GM19193 (cell line): ENCODE measurements around the gene NPAS4.

Experiments used
- POLR2A ChIP-seq: IDR thresholded peaks from 4 replicates; pipeline ENCODE4 v1.6.1; 2011; ENCODE audit not compliant: insufficient read depth, insufficient read length; ENCODE audit errors: extremely low read depth

NPAS4 gene

GRCh38 chr11:66469441-66469840 lies 48.6 kb downstream of the NPAS4 start:
- TF ChIP-seq POLR2A, result no peak

DNA sequence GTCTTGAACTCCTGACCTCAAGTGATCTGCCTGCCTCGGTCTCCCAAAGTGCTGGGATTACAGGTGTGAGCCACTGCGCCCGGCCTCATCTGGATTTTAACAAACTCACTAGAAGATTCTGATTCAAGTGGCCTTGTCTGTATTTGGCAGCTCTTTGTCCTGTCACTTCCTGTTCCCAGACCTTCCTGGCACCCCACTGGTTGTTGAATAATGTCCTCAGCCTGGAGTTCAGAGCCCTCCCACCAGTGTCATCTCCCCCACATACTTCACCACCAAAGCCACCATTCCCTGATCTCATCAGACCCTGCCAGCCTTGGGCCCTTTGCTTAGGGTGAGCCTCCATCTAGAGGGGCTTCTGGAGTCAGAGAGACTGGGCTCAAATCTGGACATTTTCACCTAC lies 49.2 kb downstream of the NPAS4 start:
- TF ChIP-seq POLR2A, result no peak

DNA sequence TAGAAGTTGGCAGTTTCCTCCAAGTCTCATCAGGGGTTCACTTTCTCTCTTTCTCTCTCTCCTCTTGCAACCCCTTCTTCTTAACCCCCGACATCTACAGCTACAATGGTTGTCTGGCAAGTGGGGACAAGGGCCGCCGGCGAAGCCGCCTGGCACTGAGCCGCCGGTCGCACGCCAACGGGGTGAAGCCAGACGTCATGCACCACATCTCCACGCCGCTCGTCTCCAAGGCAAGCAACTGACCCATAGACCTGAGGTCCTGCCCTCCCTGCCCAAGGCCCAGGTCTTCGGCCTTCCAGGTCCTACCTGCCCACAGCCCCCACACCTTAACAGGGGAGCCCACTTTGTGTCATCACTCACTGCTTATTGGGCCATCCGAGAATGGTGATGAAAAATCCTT lies 50.3 kb downstream of the NPAS4 start:
- TF ChIP-seq POLR2A, result no peak

DNA sequence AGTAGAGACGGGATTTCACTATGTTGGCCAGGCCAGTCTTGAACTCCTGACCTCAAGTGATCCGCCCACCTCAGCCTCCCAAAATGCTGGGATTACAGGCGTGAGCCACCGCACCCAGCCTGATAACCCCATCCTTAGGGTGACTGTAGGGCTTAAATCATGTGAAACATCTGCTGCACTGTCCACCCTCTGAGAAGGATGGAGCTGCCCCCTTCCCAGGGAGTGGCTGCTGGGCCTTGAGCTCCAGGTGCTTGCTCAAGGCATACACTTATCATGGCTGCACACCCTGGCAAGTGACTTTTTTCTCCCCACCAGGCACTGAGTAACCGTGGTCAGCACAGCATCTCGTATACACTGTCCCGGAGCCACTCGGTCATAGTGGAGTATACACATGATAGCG lies 51.2 kb downstream of the NPAS4 start:
- TF ChIP-seq POLR2A, result no peak

DNA sequence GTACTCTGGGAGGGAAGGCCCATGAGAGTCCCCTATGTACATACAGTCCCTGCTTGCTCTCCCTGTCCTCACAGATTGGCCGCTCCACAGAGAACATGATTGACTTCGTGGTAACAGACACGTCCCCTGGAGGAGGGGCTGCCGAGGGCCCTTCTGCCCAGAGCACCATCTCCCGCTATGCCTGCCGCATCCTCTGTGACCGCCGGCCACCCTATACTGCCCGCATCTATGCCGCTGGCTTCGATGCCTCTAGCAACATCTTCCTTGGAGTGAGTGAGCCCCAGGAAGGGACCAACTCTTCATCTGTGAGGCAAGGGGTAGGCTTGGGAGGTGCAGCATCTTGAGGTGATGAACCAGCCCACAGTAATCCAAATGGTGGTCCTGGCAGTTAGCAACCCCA lies 52.3 kb downstream of the NPAS4 start:
- no peak for TF ChIP-seq POLR2A

DNA sequence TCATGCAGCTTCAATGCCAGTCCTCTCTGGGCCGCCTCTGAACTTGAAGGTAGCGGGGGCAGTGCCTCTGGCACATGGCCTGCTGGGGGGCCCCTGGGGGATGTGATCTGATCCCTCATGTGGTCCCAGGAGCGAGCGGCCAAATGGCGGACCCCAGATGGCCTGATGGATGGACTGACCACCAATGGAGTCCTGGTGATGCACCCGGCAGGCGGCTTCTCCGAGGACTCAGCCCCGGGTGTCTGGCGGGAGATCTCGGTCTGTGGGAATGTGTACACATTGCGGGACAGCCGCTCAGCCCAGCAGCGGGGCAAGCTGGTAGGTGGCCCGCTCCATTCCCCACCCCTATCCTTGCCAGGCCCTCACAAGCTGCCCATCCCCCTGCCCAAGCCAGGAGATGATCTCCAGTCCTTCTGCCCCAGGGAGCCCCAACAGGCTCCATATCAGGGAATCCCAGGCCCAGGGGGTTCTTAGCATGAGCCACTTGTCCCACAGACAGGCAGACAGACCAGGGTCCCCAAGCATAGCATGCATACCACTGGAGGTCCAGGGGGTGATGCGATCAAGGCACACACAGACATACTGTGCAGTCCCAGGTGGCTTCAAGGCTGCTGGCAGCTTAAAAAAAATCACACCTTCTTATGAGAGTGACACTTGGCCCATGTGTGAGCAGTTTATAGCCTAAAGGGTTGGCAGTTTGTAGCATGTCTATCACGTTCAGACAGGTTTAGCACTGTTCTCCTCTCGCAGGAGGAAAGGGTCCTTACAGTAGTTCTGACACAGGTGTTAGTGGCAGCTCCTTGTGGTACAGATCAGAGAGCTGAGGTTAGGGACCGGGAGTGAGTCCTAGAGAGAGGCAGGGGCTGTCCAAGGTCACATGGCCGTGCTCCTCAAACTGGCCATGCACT lies 53.0 kb downstream of the NPAS4 start:
- TF ChIP-seq POLR2A, result no peak

DNA sequence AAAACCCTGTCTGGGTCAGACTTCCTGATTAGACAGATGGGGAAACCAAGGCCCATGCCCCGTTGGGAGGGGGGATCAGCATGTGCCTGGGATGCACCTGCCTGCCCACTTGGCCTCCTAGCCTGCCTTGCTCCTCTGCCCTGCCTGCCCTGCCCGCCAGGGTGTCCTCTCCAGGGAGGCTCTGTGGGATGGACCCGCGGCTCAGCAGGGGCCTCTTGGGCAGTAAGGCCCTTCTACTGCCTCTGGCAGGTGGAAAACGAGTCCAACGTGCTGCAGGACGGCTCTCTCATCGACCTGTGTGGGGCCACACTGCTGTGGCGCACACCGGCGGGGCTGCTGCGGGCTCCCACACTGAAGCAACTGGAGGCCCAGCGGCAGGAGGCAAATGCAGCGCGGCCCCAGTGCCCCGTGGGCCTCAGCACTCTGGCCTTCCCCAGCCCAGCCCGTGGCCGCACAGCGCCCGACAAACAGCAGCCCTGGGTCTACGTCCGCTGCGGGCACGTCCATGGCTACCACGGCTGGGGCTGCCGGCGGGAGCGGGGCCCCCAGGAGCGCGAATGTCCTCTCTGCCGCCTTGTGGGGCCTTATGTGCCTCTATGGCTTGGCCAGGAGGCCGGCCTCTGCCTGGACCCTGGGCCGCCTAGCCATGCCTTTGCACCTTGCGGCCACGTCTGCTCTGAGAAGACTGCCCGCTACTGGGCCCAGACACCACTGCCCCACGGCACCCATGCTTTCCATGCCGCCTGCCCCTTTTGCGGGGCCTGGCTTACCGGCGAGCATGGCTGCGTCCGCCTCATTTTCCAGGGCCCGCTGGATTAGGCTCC lies 54.7 kb downstream of the NPAS4 start:
- no peak for TF ChIP-seq POLR2A
